ENCODE data around the gene POFUT2. TPM values are rescaled to one million over a fixed set of nuclear protein-coding genes. Genes with fewer than 3 reads are reported as not detected.
A peak's percentile ranks its signal among the peaks of the same experiment; 100 is the strongest.

POFUT2 gene
- total and polyA plus RNA-seq, 10 donors = 10.5 to 37.0 (median 26.7) TPM

DNA sequence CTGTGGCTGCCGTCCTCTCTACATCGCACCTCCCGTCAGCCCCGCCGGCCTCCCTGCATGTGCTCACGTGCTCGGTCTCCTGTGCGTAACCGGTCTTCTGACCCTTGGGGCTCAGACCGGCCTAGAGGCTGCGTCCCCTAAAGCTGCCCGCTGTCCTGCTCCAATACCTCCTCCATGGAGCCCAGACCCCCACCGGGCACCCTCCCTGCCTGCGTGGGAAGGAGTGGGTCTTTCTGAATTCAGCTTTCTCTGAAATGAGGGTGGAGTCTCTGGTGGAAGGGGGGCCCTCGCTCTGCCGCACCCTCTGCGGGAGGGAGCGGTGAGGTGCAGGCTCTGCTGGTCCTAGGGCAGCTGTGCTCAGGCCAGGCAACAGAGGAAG is 18.7 kb upstream of the POFUT2 start:
- Histone ChIP-seq H3K27me3 (replicated peaks in 1 of 7) (peaks cover 0 to 22% (median 0%) of the 10 kb centered on the region in 7 donors), H3K9me3 (no peaks in the 10 kb centered on the region)

DNA sequence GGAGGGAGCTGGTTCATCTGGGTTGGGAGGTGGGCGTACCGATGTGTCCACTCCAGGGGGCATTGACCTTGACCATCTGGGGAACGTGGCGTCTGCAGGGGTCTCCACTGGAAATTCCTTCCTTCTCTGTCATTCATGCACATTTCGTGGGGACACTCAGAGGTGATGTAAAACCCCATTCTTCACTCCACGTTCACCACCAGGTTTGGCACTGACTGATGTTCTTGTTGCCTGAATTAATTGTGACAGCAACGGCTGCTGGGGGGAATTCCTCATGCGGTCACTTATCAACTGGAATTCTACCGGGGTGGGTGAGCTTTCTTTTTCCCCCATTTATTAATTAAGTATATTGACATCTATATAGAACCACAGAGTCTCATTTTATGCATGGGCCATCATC is 18.1 kb upstream of the POFUT2 start:
- no peak for TF ChIP-seq POLR2A (IDR thresholded peaks at IDR 0.05)
- WGBS, 5 donors = 70 to 83% (median 78%) methylated on average over 9 of the region's 9 CpGs
- Histone ChIP-seq H3K4me1 (peaks cover 15 to 75% (median 47%) of the 10 kb centered on the region in 6 donors), H3K36me3 (no peaks in the 10 kb centered on the region), H3K4me3 (no peak overlapping the region), H3K27ac (peak overlapping the region in 4 of 8 donors; percentile 77 to 83 (median 80)), H3K27me3 (replicated peaks in 1 of 7) (peaks cover 0 to 22% (median 0%) of the 10 kb centered on the region in 7 donors), H3K9me3 (no peaks in the 10 kb centered on the region)
- intact Hi-C loops (cut with DNase I; ENCODE audit: low total_unique reads) = no loop called here
- DNase-seq = no peak

More for the DNA sequence above, 18.7 kb upstream of the POFUT2 start:
- H3K27ac ChIP-seq = peak overlapping the region in 7 of 8 donors; percentile 24 to 83 (median 77)
- H3K36me3 ChIP-seq = no peaks in the 10 kb centered on the region
- intact Hi-C loops (cut with DNase I; ENCODE audit: low total_unique reads) = no loop called here
- TF ChIP-seq, protein P1, sequence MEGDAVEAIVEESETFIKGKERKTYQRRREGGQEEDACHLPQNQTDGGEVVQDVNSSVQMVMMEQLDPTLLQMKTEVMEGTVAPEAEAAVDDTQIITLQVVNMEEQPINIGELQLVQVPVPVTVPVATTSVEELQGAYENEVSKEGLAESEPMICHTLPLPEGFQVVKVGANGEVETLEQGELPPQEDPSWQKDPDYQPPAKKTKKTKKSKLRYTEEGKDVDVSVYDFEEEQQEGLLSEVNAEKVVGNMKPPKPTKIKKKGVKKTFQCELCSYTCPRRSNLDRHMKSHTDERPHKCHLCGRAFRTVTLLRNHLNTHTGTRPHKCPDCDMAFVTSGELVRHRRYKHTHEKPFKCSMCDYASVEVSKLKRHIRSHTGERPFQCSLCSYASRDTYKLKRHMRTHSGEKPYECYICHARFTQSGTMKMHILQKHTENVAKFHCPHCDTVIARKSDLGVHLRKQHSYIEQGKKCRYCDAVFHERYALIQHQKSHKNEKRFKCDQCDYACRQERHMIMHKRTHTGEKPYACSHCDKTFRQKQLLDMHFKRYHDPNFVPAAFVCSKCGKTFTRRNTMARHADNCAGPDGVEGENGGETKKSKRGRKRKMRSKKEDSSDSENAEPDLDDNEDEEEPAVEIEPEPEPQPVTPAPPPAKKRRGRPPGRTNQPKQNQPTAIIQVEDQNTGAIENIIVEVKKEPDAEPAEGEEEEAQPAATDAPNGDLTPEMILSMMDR (IDR thresholded peaks at IDR 0.05 in 8 of 11, conservative IDR thresholded peaks at IDR 0.05 in 3 of 11) = peak in 1 of 11 experiments; percentile 2
- no peak for TF ChIP-seq POLR2A (IDR thresholded peaks at IDR 0.05)
- peak; percentile 58 for DNase-seq
- H3K4me3 ChIP-seq = no peak overlapping the region
- H3K4me1 ChIP-seq = peaks cover 15 to 69% (median 42%) of the 10 kb centered on the region in 6 donors
- WGBS, 5 donors = 88 to 93% (median 89%) methylated on average over 14 to 18 of the region's 18 CpGs

DNA sequence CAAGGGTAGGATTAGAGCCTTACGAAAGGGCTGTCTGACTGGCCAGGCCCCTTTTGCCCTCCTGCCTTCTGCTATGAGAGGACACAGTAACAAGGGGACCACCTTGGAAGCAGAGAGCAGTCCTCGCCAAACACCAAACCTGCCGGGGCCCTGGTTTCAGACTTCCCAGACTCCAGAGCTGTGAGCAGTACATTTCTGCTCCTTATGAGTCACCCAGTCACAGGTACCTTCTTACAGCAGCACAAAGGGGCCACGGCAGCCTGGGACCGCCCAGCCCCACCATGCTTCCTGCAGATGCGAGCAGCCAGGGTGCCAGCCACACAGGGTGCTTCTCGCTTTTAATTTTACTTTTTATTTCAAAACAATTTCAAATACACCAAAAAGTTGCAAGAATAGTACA is 17.2 kb upstream of the POFUT2 start:
- no peak overlapping the region for H3K4me3 ChIP-seq
- peaks cover 0 to 15% (median 0%) of the 10 kb centered on the region in 7 donors for H3K27me3 ChIP-seq (replicated peaks in 1 of 7)
- DNase-seq = no peak
- H3K36me3 ChIP-seq = no peaks in the 10 kb centered on the region
- 71 to 85% (median 80%) methylated on average over 7 of the region's 7 CpGs for WGBS, 5 donors
- TF ChIP-seq POLR2A (IDR thresholded peaks at IDR 0.05) = no peak
- TF ChIP-seq POLR2AphosphoS5 (IDR thresholded peaks at IDR 0.05) = no peak
- TF ChIP-seq, protein P1 (IDR thresholded peaks at IDR 0.05 in 8 of 11, conservative IDR thresholded peaks at IDR 0.05 in 3 of 11) = no peak
- peak overlapping the region in 1 of 8 donors; percentile 83 for H3K27ac ChIP-seq
- H3K4me1 ChIP-seq = peaks cover 15 to 77% (median 45%) of the 10 kb centered on the region in 6 donors
- intact Hi-C loops (cut with DNase I; ENCODE audit: low total_unique reads) = no loop called here
- no peaks in the 10 kb centered on the region for H3K9me3 ChIP-seq

- TF ChIP-seq, protein P1 (IDR thresholded peaks at IDR 0.05 in 8 of 11, conservative IDR thresholded peaks at IDR 0.05 in 3 of 11) = no peak
- TF ChIP-seq POLR2AphosphoS5 (IDR thresholded peaks at IDR 0.05) (no peak), POLR2A (IDR thresholded peaks at IDR 0.05) (no peak)
- Histone ChIP-seq H3K27ac (peak overlapping the region in 2 of 8 donors; percentile 81 to 83), H3K9me3 (no peaks in the 10 kb centered on the region), H3K4me1 (peaks cover 11 to 77% (median 45%) of the 10 kb centered on the region in 6 donors), H3K36me3 (no peaks in the 10 kb centered on the region), H3K27me3 (replicated peaks in 1 of 7) (peaks cover 0 to 15% (median 0%) of the 10 kb centered on the region in 7 donors), H3K4me3 (no peak overlapping the region)
- intact Hi-C loops (cut with DNase I; ENCODE audit: low total_unique reads) = no loop called here
- peak; percentile 56 for DNase-seq
- 78 to 92% (median 86%) methylated on average over 4 to 6 of the region's 6 CpGs for WGBS, 5 donors
These were observed 16.8 kb upstream of the POFUT2 start for GRCh38 chr21:45304476-45304830.
